Measurements from ENCODE around the gene KCNIP4.

Gene KCNIP4

GRCh38 chr4:21198683-21199082 lies 749.9 kb downstream of the KCNIP4 start:
- Histone ChIP-seq H3K4me1 (ENCODE audit: control insufficient read depth in 1 of 2, insufficient read depth in 1 of 2, low read depth in 1 of 2, low read length in 1 of 2) (no peaks in the 10 kb centered on the region), H3K4me3 (ENCODE audit: low read depth in 1 of 2, low read length in 1 of 2) (no peak overlapping the region), H3K9me3 (no peaks in the 10 kb centered on the region), H3K27ac (no peak overlapping the region), H3K36me3 (no peaks in the 10 kb centered on the region), H3K27me3 (no peaks in the 10 kb centered on the region)
- no peak for TF ChIP-seq CTCF (IDR thresholded peaks at IDR 0.05)

DNA sequence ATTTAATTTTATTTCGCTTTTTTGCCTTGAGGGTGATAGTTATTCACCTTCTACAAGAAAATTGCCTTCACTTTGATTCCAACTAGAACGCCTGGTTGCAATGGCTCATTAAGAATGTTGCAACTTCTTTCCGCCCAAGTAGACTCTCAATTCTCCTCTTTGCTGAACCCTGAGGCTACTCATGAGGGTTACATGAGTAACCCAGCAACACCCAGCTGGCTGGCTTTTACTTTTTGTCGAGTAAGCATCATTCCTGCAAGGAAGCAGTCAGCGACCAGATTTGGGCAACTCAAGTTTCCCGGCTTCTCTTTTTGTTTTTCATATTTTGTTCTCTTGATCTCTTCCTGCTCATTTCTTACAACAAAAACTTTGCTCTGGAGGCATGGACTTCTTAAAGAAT lies 752.9 kb downstream of the KCNIP4 start:
- Histone ChIP-seq H3K36me3 (no peaks in the 10 kb centered on the region), H3K4me3 (ENCODE audit: low read depth in 1 of 2, low read length in 1 of 2) (no peak overlapping the region), H3K27ac (no peak overlapping the region), H3K27me3 (no peaks in the 10 kb centered on the region), H3K9me3 (no peaks in the 10 kb centered on the region), H3K4me1 (ENCODE audit: control insufficient read depth in 1 of 2, insufficient read depth in 1 of 2, low read depth in 1 of 2, low read length in 1 of 2) (no peaks in the 10 kb centered on the region)
- no peak for TF ChIP-seq CTCF (IDR thresholded peaks at IDR 0.05)

- Histone ChIP-seq H3K36me3 (no peaks in the 10 kb centered on the region), H3K27me3 (no peaks in the 10 kb centered on the region), H3K4me3 (ENCODE audit: low read depth in 1 of 2, low read length in 1 of 2) (no peak overlapping the region), H3K9me3 (no peaks in the 10 kb centered on the region), H3K4me1 (ENCODE audit: control insufficient read depth in 1 of 2, insufficient read depth in 1 of 2, low read depth in 1 of 2, low read length in 1 of 2) (no peaks in the 10 kb centered on the region), H3K27ac (no peak overlapping the region)
- TF ChIP-seq CTCF (IDR thresholded peaks at IDR 0.05) = no peak
Observed at GRCh38 chr4:21192367-21192766, 756.2 kb downstream of the KCNIP4 start.

DNA sequence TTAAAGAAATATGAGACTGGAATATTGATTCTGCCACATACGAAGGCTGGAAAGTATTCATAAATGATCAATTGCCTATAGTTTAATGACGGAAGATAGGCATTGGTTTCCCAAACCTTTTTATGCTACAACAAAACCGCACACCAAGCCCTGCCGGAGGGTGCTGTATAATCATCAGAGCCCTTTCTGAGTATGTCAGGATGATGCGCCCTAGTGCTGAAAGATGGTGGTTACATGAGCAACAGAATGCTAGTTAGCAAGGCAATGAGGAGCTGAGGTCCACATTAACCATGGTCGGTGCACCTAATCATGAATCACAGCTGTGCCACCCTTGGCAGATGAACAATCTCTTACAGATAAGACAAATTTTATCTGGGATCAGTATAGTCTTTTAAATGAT lies 757.3 kb downstream of the KCNIP4 start:
- H3K27ac ChIP-seq = no peak overlapping the region
- no peaks in the 10 kb centered on the region for H3K9me3 ChIP-seq
- no peaks in the 10 kb centered on the region for H3K4me1 ChIP-seq (ENCODE audit: control insufficient read depth in 1 of 2, insufficient read depth in 1 of 2, low read depth in 1 of 2, low read length in 1 of 2)
- no peaks in the 10 kb centered on the region for H3K36me3 ChIP-seq
- H3K27me3 ChIP-seq = no peaks in the 10 kb centered on the region
- no peak for TF ChIP-seq CTCF (IDR thresholded peaks at IDR 0.05)
- H3K4me3 ChIP-seq (ENCODE audit: low read depth in 1 of 2, low read length in 1 of 2) = no peak overlapping the region

DNA sequence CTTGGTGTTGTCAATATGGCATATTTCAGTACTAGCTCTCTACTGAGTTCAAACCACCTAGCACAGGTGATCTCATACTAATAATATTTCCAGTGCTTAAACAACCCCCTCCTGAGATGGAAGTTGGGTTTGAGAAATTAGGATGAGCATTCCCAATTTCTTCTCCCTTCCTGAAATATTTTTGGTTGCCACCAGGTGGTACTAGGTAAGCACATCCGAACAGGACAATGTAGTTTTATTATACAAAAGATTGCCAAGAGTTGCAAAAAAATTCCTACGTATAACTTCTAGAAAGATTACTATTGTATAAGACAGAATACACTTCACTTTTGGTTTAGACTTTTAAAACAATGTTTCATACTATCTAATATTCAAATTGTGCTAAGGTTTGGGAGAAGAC lies 763.8 kb downstream of the KCNIP4 start:
- TF ChIP-seq CTCF (IDR thresholded peaks at IDR 0.05) = no peak

DNA sequence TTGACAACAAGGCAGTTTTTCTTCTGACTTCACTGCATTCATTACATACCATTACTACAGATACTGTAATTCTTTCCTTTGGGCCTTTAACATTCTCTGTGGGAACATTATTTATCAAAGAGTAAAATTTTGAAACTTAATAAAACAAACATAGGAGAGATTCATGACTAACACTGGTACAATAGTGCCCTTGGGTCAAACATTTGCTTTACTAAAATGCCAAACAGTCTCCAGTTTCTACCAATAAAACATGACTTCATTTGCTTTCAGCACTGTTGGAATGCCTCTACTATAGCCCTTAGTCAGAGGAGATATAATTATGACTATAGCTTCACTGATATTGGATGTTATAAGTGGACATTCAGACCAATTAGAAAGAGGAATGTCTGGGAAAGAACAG lies 766.9 kb downstream of the KCNIP4 start:
- H3K4me1 ChIP-seq (ENCODE audit: control insufficient read depth in 1 of 2, insufficient read depth in 1 of 2, low read depth in 1 of 2, low read length in 1 of 2) = no peaks in the 10 kb centered on the region
- H3K36me3 ChIP-seq = no peaks in the 10 kb centered on the region
- no peak overlapping the region for H3K4me3 ChIP-seq (ENCODE audit: low read depth in 1 of 2, low read length in 1 of 2)
- no peaks in the 10 kb centered on the region for H3K9me3 ChIP-seq
- TF ChIP-seq CTCF (IDR thresholded peaks at IDR 0.05) = no peak
- no peaks in the 10 kb centered on the region for H3K27me3 ChIP-seq
- H3K27ac ChIP-seq = no peak overlapping the region

More for the DNA sequence above, 763.8 kb downstream of the KCNIP4 start:
- Histone ChIP-seq H3K4me1 (ENCODE audit: control insufficient read depth in 1 of 2, insufficient read depth in 1 of 2, low read depth in 1 of 2, low read length in 1 of 2) (no peaks in the 10 kb centered on the region), H3K27ac (no peak overlapping the region), H3K27me3 (no peaks in the 10 kb centered on the region), H3K36me3 (no peaks in the 10 kb centered on the region), H3K4me3 (ENCODE audit: low read depth in 1 of 2, low read length in 1 of 2) (no peak overlapping the region), H3K9me3 (no peaks in the 10 kb centered on the region)

Data from neutrophil (primary cell).